T-helper 9 cell (primary cell): ENCODE measurements around the gene IMP4.

Source experiments
- DNase-seq: peaks from one replicate; pipeline ENCODE4 v3.0.0-alpha.2; 2020

Gene IMP4

DNA sequence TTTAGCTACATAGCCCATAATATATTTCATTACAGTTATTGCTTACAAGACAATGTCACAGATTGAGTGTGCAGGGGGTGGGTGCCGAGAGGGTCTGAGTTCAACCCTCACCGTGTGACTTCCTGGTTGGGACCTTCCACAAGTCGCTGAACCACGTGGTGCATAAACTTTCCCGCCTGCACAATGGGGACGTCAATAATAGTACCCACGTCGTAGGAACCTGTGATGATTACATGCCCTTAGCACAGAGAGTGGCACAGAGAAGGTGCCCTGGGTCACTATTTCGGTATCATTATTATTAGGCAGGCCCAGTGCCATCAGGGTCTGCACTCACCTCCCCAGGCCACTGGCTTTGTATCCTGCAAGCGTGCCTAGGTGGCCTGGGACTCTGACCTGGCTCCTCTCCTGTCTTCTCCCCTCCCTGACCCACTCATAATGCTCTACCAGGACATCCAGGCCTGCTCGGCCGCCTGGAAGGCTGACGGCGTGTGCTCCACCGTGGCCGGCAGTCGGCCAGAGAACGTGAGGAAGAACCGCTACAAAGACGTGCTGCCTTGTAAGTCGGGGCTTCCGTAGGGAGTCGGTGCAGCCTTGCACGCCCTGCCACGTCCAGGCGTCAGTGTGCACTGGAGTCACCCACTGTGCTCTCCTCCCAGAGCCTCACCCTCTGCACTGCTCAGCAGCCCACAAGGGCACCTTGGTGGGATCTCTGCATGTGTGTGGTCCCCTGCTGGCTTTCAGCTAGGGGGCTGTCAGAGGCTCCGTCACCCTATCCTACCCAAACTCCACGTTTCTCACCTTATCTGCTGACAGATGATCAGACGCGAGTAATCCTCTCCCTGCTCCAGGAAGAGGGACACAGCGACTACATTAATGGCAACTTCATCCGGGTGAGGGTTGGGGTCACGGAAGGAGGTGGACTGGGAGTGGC is 16.0 kb downstream of the IMP4 start:
- DNase-seq, result no peak

DNA sequence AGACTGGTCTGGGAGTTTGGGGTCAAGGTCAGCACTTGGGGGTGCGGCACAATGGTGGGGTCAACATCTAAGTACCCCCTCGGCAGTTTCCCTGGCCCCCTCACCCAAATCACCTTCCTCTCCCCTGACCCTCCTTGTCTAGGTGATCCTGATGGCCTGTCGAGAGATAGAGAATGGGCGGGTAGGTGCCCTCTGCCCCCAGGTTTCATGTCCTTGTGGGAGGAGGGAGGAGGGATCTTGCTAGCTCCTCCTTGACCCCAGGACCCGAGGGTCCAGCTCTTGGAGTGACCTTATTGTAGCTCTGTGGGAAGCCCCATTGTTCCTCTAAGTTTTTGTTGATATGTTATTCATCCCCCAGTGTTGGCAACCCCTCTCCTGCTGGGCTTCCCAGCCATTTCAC is 16.8 kb downstream of the IMP4 start:
- no peak for DNase-seq

DNA sequence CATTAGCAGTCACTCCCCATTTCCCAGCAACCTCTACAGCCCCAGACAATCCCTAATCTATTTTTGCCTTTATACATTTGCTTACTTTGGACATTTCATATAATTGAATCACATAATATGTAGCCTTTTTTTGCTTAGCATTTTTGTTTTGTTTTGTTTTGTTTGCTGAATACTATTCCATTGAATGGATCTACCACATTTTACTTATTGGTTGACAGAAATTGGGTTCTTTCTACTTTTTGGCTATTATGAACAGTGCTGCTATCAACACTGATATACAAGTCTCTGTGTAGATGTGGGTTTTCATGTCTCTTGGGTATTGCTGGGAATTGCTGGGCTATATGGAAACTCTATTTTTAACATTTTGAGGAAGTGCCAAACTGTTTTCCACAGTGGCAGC is 20.8 kb downstream of the IMP4 start:
- no peak for DNase-seq

DNA sequence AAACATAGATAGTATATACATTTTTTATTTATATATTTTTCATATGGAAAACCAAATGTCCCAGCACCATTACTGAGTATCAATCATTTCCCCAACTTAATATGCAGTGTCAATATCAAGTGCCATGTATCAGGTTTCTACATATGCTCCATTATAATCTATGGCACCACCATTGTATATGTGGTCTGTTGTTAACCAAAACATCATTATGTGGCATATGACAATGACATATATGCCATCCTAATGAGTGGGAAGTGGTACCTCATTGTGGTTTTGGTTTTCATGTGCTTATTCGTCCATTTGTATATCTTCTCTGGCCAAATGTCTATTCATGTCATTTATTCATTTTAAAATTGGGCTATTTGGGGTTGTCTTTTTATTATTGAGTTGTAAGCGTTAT is 22.4 kb downstream of the IMP4 start:
- no peak for DNase-seq

DNA sequence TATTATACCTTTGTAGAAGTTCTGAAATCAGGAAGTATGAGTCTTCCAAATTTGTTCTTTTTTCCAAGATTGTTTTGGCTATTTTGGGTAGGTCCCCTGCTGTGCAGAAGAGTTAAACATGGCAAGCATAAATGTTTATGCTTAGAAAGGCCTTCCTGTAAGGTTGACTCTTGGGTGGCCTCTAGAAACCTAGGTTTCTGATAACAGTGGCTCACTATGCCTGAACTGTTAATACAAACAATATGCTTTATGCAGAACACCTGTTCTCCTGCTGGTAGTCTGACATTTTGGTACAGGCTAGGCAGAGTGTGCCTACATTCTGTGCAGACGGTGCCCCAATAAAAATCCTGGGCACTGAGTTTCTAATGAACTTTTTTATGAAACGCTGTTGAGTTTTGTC is 23.3 kb downstream of the IMP4 start:
- DNase-seq, result no peak

DNA sequence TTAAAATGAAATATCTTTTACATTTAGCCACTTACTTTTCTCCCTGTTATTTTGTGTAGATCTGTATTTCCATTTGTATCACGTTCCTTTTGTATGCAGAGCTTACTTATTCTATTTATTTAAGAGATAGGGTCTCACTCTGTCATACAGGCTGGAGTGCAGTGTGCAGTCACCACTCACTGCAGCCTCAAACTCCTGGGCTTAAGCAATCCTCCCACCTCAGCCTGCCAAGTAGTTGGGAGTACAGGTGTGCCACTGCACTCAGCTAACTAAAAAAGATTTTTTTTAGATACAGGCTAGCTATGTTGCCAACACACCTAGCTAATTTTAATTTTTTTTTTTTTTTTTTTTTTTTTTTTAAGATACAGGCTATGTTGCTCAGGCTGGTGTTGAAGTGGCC is 24.0 kb downstream of the IMP4 start:
- DNase-seq, result no peak

DNA sequence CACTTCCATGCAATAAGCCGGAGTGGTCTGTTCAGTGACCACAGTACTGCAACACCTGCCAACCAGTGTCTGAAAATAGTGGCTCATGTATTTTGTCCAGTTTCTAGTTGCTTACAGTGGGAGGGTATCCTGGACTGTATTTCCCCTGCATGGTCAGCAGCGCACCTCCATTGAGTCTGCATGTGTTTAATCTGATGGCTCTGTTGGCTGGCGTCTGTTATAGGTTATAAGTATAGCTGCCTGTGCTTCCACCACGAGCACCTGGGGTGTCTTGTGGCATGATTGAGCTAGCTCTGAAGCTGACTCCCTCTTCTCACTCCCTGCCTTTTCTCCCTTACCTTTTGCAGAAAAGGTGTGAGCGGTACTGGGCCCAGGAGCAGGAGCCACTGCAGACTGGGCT is 26.1 kb downstream of the IMP4 start:
- no peak for DNase-seq

DNA sequence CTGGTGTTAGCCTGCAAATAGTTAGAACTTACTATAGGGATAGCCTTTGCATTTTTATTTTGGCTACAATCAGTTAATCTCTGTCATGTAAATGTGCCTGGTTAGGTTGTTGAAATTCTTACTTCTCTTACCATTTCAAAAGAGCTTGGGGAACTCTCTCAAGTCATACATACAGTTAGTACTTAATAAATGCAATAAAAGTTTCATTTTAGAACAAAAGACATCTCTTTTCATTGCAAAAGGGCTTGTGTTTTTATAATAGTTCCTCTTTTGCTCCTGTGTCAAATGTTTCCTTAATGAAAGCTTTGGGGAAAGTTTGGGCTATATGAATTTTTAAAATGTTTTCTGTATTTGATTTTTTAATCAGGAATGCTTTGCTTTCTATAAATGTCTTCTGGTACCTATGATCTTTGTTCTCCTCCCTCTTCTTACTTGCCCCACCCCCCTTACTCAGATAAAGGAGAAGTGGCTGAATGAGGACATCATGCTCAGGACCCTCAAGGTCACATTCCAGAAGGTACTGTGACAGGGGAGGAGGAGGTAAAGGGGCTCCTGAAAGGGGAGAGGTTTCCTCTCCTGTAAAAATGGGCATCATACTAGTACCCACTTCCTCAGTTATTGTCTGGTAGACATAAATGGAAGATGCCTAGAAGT is 26.7 kb downstream of the IMP4 start:
- no peak for DNase-seq

DNA sequence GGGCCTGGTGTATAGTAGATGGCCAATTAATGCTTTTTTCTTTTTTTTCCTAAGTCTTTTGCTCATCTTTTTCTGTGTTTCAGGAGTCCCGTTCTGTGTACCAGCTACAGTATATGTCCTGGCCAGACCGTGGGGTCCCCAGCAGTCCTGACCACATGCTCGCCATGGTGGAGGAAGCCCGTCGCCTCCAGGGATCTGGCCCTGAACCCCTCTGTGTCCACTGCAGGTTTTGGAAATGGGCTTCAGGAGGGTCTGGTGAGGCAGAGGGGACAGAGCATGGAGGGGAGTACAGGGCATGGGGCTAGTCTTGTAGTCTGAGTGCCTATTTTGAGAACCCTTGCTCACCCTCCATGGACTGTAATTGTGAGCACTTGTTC is 27.3 kb downstream of the IMP4 start:
- DNase-seq, result no peak

DNA sequence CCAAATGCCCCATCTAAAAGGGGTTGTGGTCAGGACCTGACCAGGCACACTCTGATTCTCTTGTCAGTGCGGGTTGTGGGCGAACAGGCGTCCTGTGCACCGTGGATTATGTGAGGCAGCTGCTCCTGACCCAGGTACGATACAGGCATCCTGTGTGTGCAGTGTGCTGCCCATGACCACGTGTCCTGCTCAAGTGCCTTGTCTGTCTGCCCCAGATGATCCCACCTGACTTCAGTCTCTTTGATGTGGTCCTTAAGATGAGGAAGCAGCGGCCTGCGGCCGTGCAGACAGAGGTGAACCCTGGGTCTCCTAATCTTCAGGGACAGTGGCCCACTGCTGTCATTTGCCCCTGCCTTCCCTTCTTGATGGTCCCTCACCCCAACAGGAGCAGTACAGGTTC is 27.8 kb downstream of the IMP4 start:
- DNase-seq, result peak; percentile 27

DNA sequence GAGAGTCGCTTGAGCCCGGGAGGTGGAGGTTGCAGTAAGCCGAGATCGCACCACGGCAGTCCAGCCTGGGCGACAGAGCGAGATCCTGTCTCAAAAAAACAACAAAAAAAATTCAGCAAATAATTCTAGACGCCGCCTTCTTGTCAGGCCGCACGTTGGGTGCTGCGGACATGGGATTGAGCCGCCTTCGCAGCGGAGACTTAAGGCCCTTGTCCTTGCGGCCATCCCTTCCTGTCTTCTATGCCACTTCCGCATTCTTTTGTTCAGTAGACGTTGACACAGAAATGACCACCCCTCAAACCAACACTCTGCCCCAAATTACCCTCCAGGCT is 29.0 kb downstream of the IMP4 start:
- no peak for DNase-seq

DNA sequence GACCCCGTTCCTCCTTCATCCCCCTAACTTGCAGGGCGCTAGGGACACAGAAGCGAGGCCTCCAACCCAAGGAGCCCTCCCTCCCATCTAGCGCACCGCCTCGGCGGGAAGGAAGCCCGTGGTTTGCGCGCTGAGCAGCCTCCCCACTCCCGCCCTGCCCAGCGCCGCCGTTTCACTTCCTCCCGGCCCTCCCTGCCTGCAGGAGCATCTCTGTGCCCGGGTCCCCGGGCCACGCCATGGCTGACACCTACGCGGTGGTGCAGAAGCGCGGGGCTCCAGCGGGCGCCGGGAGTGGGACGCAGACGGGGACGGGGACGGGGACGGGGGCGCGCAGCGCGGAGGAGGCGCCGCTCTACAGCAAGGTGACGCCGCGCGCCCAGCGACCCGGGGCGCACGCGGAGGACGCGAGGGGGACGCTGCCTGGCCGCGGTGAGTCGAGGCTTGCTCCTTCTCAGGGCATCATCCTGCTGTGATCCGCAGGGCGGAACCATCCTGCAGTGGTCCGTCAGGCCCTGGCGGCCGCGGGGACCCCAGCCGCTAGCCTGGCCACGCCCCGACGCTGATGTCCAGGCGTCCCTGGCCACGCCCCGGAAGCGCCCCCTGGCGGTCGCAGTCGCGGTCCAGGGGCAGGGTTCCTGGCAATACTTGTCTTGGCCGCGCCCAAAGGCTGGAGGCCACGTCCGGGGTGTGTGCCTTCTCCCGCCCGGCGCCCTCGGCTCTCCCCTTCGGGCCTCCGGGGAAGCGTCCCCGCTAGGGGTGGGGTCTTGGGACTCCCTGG is 29.5 kb downstream of the IMP4 start:
- DNase-seq, result peak; percentile 59

DNA sequence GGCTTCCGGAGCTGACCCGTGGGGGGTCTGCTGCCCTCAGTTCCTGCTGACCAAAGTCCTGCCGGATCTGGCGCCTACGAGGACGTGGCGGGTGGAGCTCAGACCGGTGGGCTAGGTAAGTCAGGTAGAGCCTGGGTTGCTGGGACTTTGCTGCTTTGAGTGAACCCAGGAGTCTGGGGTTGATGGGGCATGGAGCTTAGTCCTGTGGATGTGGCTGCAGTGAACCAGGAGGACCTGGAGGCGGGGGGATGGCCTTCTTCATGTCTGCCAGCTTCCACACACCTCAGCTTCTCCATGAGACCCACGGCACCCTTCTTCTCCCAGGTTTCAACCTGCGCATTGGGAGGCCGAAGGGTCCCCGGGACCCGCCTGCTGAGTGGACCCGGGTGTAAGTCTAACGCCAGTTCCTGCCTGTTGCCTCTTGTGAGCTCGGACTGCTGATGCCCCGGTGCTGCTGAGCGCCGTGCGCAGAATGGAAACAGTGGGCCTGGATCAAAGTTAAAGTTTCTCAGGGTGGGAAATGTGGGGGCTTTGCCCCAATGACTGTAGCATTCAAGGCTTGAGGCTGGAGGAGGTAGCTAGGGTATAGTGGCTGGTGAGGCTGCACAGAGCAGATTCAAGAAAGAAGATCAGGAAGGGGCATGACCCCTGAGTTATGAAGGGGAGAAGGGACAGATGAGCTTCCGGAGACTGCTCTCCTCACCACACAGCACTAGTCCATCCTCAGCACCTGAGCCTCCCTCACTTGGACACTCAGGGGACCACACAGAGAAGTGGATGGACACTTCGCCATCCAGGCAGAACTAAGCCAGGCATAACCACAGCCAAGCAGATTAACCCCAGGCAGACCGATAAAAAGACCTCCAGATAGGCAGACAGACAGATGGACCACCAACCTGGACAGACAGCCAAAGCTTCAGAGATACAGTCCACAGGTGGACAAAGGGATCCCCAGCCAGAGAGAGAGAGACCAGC is 30.4 kb downstream of the IMP4 start:
- no peak for DNase-seq

DNA sequence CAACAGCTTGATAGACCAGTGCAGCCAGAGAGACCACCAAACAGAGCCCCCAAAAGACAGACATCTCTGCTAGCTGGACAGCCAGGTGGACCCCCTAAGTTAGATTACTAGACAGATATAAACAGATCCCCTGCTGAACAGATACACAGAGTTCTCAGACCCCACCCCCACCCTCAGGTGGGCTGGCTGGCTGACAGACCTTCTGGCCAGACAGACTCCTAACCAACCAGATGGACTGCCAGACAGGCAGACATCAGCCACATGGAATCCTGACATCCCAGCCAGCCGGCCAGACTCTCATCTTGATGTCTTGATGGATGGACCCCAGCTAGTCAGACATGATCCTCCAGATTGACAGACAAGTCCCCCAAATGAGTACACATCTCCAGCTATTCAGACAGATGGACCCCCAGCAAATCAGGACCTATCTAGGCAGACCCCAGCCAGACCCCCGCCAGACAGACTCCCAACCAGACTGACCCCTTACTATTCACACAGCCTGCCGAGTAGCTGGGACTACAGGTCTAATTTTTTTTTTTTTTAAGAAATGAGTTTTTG is 31.2 kb downstream of the IMP4 start:
- DNase-seq, result no peak

DNA sequence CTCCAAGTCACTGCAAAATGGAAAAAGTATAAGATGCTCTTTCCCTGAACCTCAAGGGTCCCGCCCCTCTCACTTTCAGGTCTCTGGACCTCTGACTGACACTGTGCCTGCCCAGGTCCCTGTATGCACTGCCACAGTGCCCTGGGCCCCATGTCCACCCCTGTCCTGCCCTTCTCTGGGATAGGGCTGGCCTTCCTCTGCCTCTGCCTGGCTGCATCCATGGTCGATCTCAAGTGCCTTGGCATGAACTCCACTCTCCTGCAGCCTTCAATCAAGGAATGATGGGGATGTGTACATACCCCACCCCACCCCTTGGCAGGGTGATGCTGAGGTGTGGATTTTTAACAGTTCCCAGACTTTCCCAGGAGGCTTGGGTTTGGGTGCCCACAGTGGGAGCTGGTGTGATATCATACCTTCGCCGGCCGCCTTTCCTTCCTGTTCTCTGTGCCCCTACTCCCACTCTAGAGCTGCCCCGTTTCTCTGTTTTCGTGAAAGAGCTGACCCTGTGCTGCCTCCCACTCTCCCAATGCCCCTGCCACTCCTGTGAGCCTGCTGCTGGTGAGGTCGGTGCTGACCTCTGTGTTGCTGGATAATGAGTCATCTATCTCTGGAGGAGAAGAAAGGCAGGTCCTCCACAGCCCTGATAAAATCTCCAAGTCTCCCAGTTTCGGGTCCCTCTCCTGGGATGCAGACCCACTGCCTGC is 32.0 kb downstream of the IMP4 start:
- no peak for DNase-seq

DNA sequence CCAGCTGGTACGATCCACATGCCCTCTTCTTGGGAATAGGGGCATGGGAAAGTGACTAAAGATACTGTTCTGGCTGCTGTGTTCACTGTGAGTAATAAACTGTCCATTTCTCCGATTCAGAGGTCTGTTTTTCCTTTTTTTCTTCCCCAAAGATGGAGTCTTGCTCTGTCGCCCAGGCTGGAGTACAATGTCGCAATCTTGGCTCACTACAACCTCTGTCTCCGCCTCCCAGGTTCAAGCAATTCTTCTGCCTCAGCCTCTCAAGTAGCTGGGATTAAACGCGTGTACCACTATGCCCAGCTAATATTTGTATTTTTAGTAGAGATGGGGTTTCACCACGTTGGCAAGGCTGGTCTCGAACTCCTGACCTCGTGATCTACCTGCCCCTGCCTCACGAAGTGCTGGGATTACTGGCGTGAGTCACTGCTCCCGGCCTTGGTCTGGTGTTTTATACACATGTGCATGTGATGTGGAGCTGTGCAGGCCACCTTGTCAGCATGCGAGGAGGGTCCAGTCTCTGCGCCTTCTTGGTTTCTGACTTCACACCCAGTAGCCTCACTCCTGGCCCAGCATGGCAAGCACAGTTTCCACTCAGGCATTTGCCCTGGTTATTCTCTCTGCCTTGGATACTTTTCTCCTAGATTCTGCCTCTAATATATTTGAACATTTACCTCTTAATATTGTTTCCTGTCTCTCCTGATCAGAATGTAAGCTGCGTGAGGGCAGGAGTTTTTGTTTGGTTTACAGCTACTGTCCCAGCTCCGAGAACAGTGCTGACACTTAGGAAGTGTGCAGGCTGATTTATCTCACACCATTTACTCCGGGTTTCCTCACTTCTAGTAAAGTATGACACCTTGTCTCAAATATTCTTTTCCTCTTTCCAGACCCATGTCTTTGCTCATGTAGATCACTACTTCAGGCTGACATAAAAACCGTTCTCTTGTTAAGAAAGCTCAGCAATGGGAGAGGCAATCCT is 32.9 kb downstream of the IMP4 start:
- DNase-seq, result no peak

DNA sequence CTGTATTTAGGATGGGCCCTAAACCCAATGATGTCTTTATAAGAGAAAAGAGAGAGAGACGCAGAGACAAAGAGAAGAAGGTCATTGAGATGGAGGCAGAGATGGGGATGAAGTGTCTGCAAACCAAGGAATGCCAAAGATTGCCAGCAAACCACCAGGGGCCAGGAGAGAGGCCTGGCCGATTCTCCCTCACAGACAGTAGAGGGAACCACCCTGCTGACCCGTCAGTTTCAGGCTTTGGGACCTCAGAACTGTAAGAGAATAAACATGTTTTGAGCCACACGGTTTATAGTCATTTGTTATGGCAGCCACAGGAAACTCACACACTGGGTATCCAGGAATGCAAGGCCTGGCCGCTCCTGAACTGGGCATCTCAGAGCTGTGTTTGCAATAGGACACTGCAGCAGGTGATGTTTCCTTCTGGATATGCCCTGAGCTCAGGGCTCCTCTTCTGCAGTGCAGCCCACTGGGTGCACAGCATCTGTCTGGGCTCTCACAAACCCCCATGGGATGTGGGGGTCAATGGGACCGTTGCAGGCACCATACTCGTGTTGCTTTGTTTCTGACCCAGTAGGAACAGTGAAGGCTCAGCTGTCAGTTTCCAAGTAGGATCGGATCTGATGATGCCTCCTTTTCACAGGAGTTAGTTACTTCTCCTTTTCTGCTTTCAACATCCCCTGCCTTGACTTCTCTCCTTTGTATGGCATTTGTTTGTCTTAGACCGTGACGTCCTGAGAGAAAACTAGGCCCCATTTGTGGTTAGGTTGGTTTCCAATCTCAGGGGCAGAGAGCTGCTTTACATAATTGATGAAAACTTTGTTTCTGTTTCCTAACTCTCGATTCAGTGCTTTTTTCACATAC is 34.0 kb downstream of the IMP4 start:
- DNase-seq, result no peak

DNA sequence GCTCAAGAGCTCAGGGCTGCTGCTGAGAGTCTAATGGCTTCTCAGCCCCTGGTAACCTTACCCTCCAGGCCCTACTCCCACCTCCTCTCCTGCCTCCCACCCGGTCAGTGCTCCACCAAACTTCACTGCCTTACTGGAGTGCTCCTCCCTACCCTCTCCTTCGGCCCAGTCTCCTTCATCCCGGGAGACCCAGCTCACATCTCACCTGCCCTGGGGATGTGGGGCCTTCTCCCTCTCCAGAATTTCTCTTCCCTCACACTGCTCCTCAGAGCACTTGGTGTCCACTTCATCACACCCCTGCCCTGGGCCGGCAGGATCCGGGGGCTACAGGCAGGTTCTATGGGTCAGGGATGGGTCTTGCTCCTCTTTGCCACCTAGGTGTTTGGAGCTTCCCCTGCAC is 34.8 kb downstream of the IMP4 start:
- no peak for DNase-seq

DNA sequence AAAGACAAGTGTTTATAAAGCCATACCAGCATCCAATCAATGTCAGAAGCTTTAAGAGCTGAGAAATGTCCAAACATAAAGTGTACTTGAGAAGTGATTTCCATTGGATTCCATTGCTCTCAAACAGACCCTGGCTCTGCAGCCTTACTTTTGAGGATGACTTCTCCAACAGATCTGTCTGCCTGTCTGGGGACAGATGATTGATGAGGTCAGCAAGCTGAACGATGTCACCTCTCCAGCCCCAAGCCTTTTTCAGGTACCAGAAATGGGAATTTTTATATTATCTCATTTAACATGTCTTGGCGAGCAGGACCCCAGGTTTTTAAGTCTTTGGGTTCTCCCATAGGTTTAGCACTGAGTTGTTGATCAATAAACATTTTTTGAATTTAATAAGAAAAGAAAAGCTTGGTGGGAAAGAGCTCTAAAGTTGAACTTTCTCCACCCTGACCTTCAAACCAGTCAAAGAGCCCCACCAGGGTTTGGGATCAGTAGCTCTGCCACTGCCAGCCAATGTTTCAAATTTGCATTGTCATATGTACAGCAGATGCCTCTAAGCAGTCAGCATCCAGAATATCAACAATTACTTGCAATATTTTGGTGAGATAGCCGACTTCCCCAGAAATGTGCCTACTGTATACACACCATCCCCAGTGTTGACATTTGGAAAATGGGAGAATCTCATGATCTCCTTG is 35.7 kb downstream of the IMP4 start:
- DNase-seq, result no peak
